Gastroesophageal sphincter (tissue), 4 donors: ENCODE measurements around the gene SUZ12. TPM values are rescaled to one million over a fixed set of nuclear protein-coding genes. Genes with fewer than 3 reads are reported as not detected.
"Not testable (repeated sequence)": the region's sequence is repeated elsewhere in the genome, so short reads cannot be mapped to it uniquely, and the experiment has no call there.

ENCODE experiments used
- ATAC-seq: fragments of 150-250 bp; one replicate; pipeline ENCODE4 v1.9.1; 2016; ENCODE audit warnings: mild to moderate bottlenecking, moderate library complexity
- H3K27ac ChIP-seq, 4 donors: fragments of 200-600 bp; sonication (generic) in 3 of 4; 1 replicate in 3 of 4; 2 replicates in 1 of 4; pipeline ENCODE4 v1.5.1; 2016 to 2019
- H3K27me3 ChIP-seq: fragments of 200-600 bp; sonication (generic); one replicate; pipeline ENCODE4 v1.5.1; 2019
- H3K36me3 ChIP-seq, 2 donors: fragments of 200-600 bp; sonication (generic); one replicate each; pipeline ENCODE4 v1.5.1; 2019; ENCODE audit warnings: control low read depth in 1 of 2
- H3K4me1 ChIP-seq, 3 donors: fragments of 200-600 bp; sonication (generic); 1 replicate in 2 of 3; 2 replicates in 1 of 3; pipeline ENCODE4 v1.5.1; 2016 to 2019; ENCODE audit warnings: control low read depth in 2 of 3
- H3K4me3 ChIP-seq, 2 donors: fragments of 200-600 bp; sonication (generic); one replicate each; pipeline ENCODE4 v1.5.1; 2019; ENCODE audit warnings: mild to moderate bottlenecking in 1 of 2, moderate library complexity in 1 of 2
- H3K9me3 ChIP-seq, 3 donors: fragments of 200-600 bp; sonication (generic); one replicate each; pipeline ENCODE4 v1.5.1; 2017 to 2019; ENCODE audit warnings: control low read depth in 2 of 3
- CTCF ChIP-seq, 4 experiments: fragments of 200-600 bp in 2 of 4; fragments of 450-650 bp in 2 of 4; sonication (generic) in 1 of 4; IDR thresholded peaks; one replicate each; pipeline ENCODE4 v1.5.1; 2017 to 2019; ENCODE audit warnings: antibody characterized with exemption in 4 of 4, mild to moderate bottlenecking in 2 of 4, moderate library complexity in 2 of 4
- EP300 ChIP-seq: sonication (generic); formaldehyde crosslinking; IDR thresholded peaks from one replicate; pipeline ENCODE4 v1.6.1; 2017; ENCODE audit warnings: antibody characterized with exemption, mild to moderate bottlenecking
- POLR2A ChIP-seq, 2 donors: fragments of 450-650 bp; IDR thresholded peaks; one replicate each; pipeline ENCODE4 v1.6.1; 2017; ENCODE audit warnings: antibody characterized with exemption in 2 of 2, mild to moderate bottlenecking in 2 of 2, moderate library complexity in 1 of 2
- POLR2AphosphoS5 ChIP-seq: sonication (generic); formaldehyde crosslinking; IDR thresholded peaks from one replicate; pipeline ENCODE4 v1.6.1; 2017; ENCODE audit warnings: antibody characterized with exemption
- whole genome bisulfite sequencing, 2 donors: methylation state at CpG; one replicate each; pipeline ENCODE4 v1.1.5; 2018; ENCODE audit warnings: low coverage in 1 of 2; 5-methylcytosine and 5-hydroxymethylcytosine counted together
- total RNA-seq, 4 donors: library from RNA; depleted of rRNA; stranded (reverse); fragments of >200 nt; gene quantifications; one replicate each; pipeline ENCODE4 v1.1.0, GENCODE V29; 2016

SUZ12 gene
- total RNA-seq, 4 donors from 2014 or later = 19.0 to 26.3 (median 22.7) TPM

GRCh38 chr17:31903401-31903800, 33.4 kb upstream of the SUZ12 start:
- 80 to 96% methylated on average over 1 to 10 of the region's 16 CpGs for WGBS, 2 donors
- H3K36me3 ChIP-seq = peaks cover 0 to 12% of the 10 kb centered on the region in 2 donors
- no peak overlapping the region for H3K4me3 ChIP-seq
- no peaks in the 10 kb centered on the region for H3K27me3 ChIP-seq
- ATAC-seq = no peak
- TF ChIP-seq POLR2AphosphoS5 = no peak
- no peak for TF ChIP-seq POLR2A (IDR thresholded peaks at IDR 0.05)
- no peak for TF ChIP-seq EP300
- TF ChIP-seq CTCF (IDR thresholded peaks at IDR 0.05) = no peak
- no peaks in the 10 kb centered on the region for H3K9me3 ChIP-seq
- H3K27ac ChIP-seq = no peak overlapping the region
- peaks cover 2 to 43% (median 13%) of the 10 kb centered on the region in 3 donors for H3K4me1 ChIP-seq

- peaks cover 2 to 17% (median 4%) of the 10 kb centered on the region in 3 donors for H3K4me1 ChIP-seq
- WGBS, 2 donors = 0% methylated on average over 7 of the region's 7 CpGs
- H3K9me3 ChIP-seq = no peaks in the 10 kb centered on the region
- H3K27ac ChIP-seq = no peak overlapping the region
- H3K27me3 ChIP-seq = no peaks in the 10 kb centered on the region
- TF ChIP-seq EP300 (no peak), CTCF (IDR thresholded peaks at IDR 0.05) (no peak), POLR2A (IDR thresholded peaks at IDR 0.05) (no peak), POLR2AphosphoS5 (peak; percentile 52)
- H3K36me3 ChIP-seq = no peaks in the 10 kb centered on the region
- no peak overlapping the region for H3K4me3 ChIP-seq
- no peak for ATAC-seq
These were observed 29.4 kb upstream of the SUZ12 start for GRCh38 chr17:31907342-31907962.

- Histone ChIP-seq H3K4me3 (no peak overlapping the region), H3K9me3 (no peaks in the 10 kb centered on the region), H3K36me3 (no peaks in the 10 kb centered on the region), H3K27me3 (no peaks in the 10 kb centered on the region), H3K27ac (no peak overlapping the region), H3K4me1 (peaks cover 2 to 17% (median 4%) of the 10 kb centered on the region in 3 donors)
- no peak for ATAC-seq
- no peak for TF ChIP-seq POLR2A (IDR thresholded peaks at IDR 0.05)
- TF ChIP-seq EP300 = no peak
- TF ChIP-seq CTCF (IDR thresholded peaks at IDR 0.05) = no peak
- TF ChIP-seq POLR2AphosphoS5 = no peak
These were observed 28.4 kb upstream of the SUZ12 start for GRCh38 chr17:31908386-31908785.

GRCh38 chr17:31912705-31913104, 24.1 kb upstream of the SUZ12 start:
- WGBS, 2 donors = 56 to 92% methylated on average over 2 to 5 of the region's 6 CpGs
- not testable (repeated sequence) for H3K36me3 ChIP-seq, ATAC-seq, H3K9me3 ChIP-seq, H3K27ac ChIP-seq, H3K4me3 ChIP-seq
- peaks cover 18% of the 10 kb centered on the region for H3K27me3 ChIP-seq
- H3K4me1 ChIP-seq = peaks cover 0 to 16% (median 3%) of the 10 kb centered on the region in 3 donors

- no peaks in the 10 kb centered on the region for H3K9me3 ChIP-seq
- H3K36me3 ChIP-seq = no peaks in the 10 kb centered on the region
- no peak overlapping the region for H3K27ac ChIP-seq
- ATAC-seq = no peak
- peaks cover 0 to 7% (median 0%) of the 10 kb centered on the region in 3 donors for H3K4me1 ChIP-seq
- TF ChIP-seq POLR2A (IDR thresholded peaks at IDR 0.05) (no peak), CTCF (IDR thresholded peaks at IDR 0.05) (no peak), POLR2AphosphoS5 (no peak), EP300 (no peak)
- H3K4me3 ChIP-seq = no peak overlapping the region
- WGBS, 2 donors = 83 to 90% methylated on average over 2 to 3 of the region's 3 CpGs
- H3K27me3 ChIP-seq = peaks cover 47% of the 10 kb centered on the region
These were observed 21.2 kb upstream of the SUZ12 start for GRCh38 chr17:31915456-31916100.
